GM18870 (cell line): ENCODE measurements around the gene FHOD3.

ENCODE experiments used
- ATAC-seq: cut with Tn5 transposase; IDR thresholded peaks from one replicate; pipeline ENCODE4 v1.9.1; 2021; ENCODE audit warnings: moderate library complexity; ENCODE audit not compliant: unreplicated experiment

FHOD3 gene

GRCh38 chr18:36321658-36322407, 24.3 kb downstream of the FHOD3 start:
- ATAC-seq = no peak

- ATAC-seq = no peak
Observed at GRCh38 chr18:36322408-36322728, 24.9 kb downstream of the FHOD3 start.

GRCh38 chr18:36322734-36323133, 25.2 kb downstream of the FHOD3 start:
- no peak for ATAC-seq

- no peak for ATAC-seq
Observed at GRCh38 chr18:36323421-36323820, 25.9 kb downstream of the FHOD3 start.

- ATAC-seq = no peak
Observed at GRCh38 chr18:36325846-36326245, 28.3 kb downstream of the FHOD3 start.

GRCh38 chr18:36326771-36327170, 29.3 kb downstream of the FHOD3 start:
- no peak for ATAC-seq

GRCh38 chr18:36327352-36328316, 30.1 kb downstream of the FHOD3 start:
- ATAC-seq = no peak

GRCh38 chr18:36328385-36328858, 30.9 kb downstream of the FHOD3 start:
- ATAC-seq = no peak

GRCh38 chr18:36328916-36329315, 31.4 kb downstream of the FHOD3 start:
- ATAC-seq = no peak

- no peak for ATAC-seq
Observed at GRCh38 chr18:36329684-36330434, 32.3 kb downstream of the FHOD3 start.

GRCh38 chr18:36330435-36331052, 33.0 kb downstream of the FHOD3 start:
- ATAC-seq = no peak

- ATAC-seq = no peak
Observed at GRCh38 chr18:36331521-36331971, 34.0 kb downstream of the FHOD3 start.

- ATAC-seq = no peak
Observed at GRCh38 chr18:36333414-36333813, 35.9 kb downstream of the FHOD3 start.

- ATAC-seq = no peak
Observed at GRCh38 chr18:36334798-36335197, 37.3 kb downstream of the FHOD3 start.

GRCh38 chr18:36335476-36336279, 38.2 kb downstream of the FHOD3 start:
- ATAC-seq = no peak

GRCh38 chr18:36337679-36338402, 40.3 kb downstream of the FHOD3 start:
- ATAC-seq = peak; percentile 73

- no peak for ATAC-seq
Observed at GRCh38 chr18:36338403-36338933, 41.0 kb downstream of the FHOD3 start.

GRCh38 chr18:36340246-36340645, 42.7 kb downstream of the FHOD3 start:
- ATAC-seq = no peak

- no peak for ATAC-seq
Observed at GRCh38 chr18:36341944-36342343, 44.4 kb downstream of the FHOD3 start.
